IMR-90 (cell line): ENCODE measurements around the gene HS6ST3.

Source experiments
- POLR2A ChIP-seq: IDR thresholded peaks from 2 replicates; pipeline ENCODE4 v1.6.1; 2012; ENCODE audit warnings: mild to moderate bottlenecking, low read depth, low read length
- RFX5 ChIP-seq: IDR thresholded peaks from 2 replicates; pipeline ENCODE4 v1.8.0; 2012; ENCODE audit warnings: low read depth, mild to moderate bottlenecking, low read length, moderate library complexity
- TF ChIP-seq, protein P1 (sequence below): conservative IDR thresholded peaks from 2 replicates; pipeline ENCODE4 v1.5.1; 2012; ENCODE audit warnings: mild to moderate bottlenecking, low read depth, low read length, improper control_type of control experiment

DNA sequence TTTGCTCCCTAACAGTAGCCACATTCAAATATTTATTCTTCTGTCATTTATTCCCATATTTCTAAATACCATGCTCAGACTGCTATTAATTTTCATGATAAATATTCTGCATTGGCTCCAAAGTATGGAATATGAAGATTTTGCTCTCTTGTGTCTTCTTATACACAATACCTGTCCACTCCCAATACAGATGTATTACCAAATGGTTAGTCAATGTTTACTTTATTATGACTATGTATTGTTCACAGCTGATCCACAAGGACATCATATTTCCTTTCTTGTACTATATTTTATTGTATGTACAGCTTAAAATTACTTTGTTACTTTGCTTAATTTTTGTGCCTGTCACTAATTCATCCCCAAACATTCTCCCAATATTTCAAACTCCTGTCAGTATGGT lies 582.1 kb downstream of the HS6ST3 start:
- TF ChIP-seq RFX5: no peak
- TF ChIP-seq, protein P1, sequence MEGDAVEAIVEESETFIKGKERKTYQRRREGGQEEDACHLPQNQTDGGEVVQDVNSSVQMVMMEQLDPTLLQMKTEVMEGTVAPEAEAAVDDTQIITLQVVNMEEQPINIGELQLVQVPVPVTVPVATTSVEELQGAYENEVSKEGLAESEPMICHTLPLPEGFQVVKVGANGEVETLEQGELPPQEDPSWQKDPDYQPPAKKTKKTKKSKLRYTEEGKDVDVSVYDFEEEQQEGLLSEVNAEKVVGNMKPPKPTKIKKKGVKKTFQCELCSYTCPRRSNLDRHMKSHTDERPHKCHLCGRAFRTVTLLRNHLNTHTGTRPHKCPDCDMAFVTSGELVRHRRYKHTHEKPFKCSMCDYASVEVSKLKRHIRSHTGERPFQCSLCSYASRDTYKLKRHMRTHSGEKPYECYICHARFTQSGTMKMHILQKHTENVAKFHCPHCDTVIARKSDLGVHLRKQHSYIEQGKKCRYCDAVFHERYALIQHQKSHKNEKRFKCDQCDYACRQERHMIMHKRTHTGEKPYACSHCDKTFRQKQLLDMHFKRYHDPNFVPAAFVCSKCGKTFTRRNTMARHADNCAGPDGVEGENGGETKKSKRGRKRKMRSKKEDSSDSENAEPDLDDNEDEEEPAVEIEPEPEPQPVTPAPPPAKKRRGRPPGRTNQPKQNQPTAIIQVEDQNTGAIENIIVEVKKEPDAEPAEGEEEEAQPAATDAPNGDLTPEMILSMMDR: no peak
- TF ChIP-seq POLR2A: no peak
